ENCODE results near the gene MTHFR.

DNA sequence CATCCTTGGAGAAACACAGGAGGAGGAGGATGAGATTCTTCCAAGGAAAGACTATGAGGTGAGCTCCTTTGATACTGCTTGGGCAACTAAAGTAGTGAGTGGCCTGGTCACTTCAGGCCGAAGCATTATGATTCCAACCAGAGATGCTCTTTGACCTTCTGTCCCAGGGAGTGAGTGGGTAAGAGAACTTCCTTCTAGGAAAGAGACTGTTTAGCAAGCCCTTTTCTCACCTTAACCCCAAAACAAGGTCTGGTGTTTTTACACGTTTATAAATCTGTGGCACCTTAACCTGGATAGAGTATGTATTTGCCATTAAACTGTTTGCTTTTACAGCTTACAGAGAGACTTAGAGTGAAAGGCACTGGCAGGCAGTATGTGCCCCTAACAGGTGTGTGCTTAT lies 1.4 kb upstream of the MTHFR start:
- TF ChIP-seq, protein P1, sequence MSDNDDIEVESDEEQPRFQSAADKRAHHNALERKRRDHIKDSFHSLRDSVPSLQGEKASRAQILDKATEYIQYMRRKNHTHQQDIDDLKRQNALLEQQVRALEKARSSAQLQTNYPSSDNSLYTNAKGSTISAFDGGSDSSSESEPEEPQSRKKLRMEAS (CRISPR knock-in tag; IDR thresholded peaks at IDR 0.05) = no peak
- TF ChIP-seq, protein P2, sequence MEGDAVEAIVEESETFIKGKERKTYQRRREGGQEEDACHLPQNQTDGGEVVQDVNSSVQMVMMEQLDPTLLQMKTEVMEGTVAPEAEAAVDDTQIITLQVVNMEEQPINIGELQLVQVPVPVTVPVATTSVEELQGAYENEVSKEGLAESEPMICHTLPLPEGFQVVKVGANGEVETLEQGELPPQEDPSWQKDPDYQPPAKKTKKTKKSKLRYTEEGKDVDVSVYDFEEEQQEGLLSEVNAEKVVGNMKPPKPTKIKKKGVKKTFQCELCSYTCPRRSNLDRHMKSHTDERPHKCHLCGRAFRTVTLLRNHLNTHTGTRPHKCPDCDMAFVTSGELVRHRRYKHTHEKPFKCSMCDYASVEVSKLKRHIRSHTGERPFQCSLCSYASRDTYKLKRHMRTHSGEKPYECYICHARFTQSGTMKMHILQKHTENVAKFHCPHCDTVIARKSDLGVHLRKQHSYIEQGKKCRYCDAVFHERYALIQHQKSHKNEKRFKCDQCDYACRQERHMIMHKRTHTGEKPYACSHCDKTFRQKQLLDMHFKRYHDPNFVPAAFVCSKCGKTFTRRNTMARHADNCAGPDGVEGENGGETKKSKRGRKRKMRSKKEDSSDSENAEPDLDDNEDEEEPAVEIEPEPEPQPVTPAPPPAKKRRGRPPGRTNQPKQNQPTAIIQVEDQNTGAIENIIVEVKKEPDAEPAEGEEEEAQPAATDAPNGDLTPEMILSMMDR (IDR thresholded peaks at IDR 0.05) = no peak
- no peak for TF ChIP-seq ZNF263 (CRISPR knock-in tag; IDR thresholded peaks at IDR 0.05; ENCODE audit: low read depth)

All from WTC11 (cell line).